ENCODE results near the gene YBEY. TPM values are rescaled to one million over a fixed set of nuclear protein-coding genes. Genes with fewer than 3 reads are reported as not detected.

Gene YBEY
- total RNA-seq, 1 donor from 2014 or later = 13.5 TPM

GRCh38 chr21:46327711-46328110 is 41.6 kb downstream of the YBEY start:
- H3K36me3 Mint-ChIP-seq (ENCODE audit: low read depth, unreplicated experiment) = peaks cover 6% of the 10 kb centered on the region

GRCh38 chr21:46328151-46328550 is 42.0 kb downstream of the YBEY start:
- H3K4me2 ChIP-seq (ENCODE audit: low read length) = no peak overlapping the region
- H3K36me3 ChIP-seq (ENCODE audit: insufficient read depth, low read length) = peaks cover 22% of the 10 kb centered on the region
- no peaks in the 10 kb centered on the region for H3K27me3 Mint-ChIP-seq (ENCODE audit: low read depth, unreplicated experiment)
- TF ChIP-seq, protein P1, sequence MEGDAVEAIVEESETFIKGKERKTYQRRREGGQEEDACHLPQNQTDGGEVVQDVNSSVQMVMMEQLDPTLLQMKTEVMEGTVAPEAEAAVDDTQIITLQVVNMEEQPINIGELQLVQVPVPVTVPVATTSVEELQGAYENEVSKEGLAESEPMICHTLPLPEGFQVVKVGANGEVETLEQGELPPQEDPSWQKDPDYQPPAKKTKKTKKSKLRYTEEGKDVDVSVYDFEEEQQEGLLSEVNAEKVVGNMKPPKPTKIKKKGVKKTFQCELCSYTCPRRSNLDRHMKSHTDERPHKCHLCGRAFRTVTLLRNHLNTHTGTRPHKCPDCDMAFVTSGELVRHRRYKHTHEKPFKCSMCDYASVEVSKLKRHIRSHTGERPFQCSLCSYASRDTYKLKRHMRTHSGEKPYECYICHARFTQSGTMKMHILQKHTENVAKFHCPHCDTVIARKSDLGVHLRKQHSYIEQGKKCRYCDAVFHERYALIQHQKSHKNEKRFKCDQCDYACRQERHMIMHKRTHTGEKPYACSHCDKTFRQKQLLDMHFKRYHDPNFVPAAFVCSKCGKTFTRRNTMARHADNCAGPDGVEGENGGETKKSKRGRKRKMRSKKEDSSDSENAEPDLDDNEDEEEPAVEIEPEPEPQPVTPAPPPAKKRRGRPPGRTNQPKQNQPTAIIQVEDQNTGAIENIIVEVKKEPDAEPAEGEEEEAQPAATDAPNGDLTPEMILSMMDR (IDR thresholded peaks at IDR 0.05; ENCODE audit: insufficient read depth, low read depth, low read length) = no peak
- no peak for TF ChIP-seq EZH2 (IDR thresholded peaks at IDR 0.05; ENCODE audit: insufficient read depth, low read length)
- no peak overlapping the region for H3K27ac ChIP-seq (ENCODE audit: low read depth, low read length)
- H3K9ac ChIP-seq (ENCODE audit: low read length) = no peak overlapping the region
- no peaks in the 10 kb centered on the region for H3K9me3 ChIP-seq (ENCODE audit: insufficient read depth, low read depth, low read length)
- H3K27me3 ChIP-seq (ENCODE audit: insufficient read depth, low read length) = no peaks in the 10 kb centered on the region
- peaks cover 4% of the 10 kb centered on the region for H3K4me1 Mint-ChIP-seq (ENCODE audit: low read depth, unreplicated experiment)
- no peak overlapping the region for H3K4me3 Mint-ChIP-seq (ENCODE audit: unreplicated experiment)
- H4K20me1 ChIP-seq (ENCODE audit: insufficient read depth, low read length) = peaks cover 19% of the 10 kb centered on the region
- no peak for FAIRE-seq
- H3K27ac Mint-ChIP-seq (ENCODE audit: unreplicated experiment) = peak overlapping the region; percentile 34
- DNase-seq (ENCODE audit: low read depth) = no peak
- H3K4me1 ChIP-seq (ENCODE audit: insufficient read depth, low read length) = peaks cover 15% of the 10 kb centered on the region
- H3K9me3 Mint-ChIP-seq (ENCODE audit: unreplicated experiment) = no peaks in the 10 kb centered on the region
- no peak overlapping the region for H3K4me3 ChIP-seq (ENCODE audit: insufficient read depth, low read depth, low read length)
- H3K79me2 ChIP-seq (ENCODE audit: insufficient read depth, low read length) = peaks cover 70% of the 10 kb centered on the region
- H3K36me3 Mint-ChIP-seq (ENCODE audit: low read depth, unreplicated experiment) = peaks cover 6% of the 10 kb centered on the region
- H2AFZ ChIP-seq (ENCODE audit: low read depth, low read length) = no peak overlapping the region

More at GRCh38 chr21:46327711-46328110, 41.6 kb downstream of the YBEY start:
- Mint-ChIP-seq H3K27ac (ENCODE audit: unreplicated experiment) (no peak overlapping the region), H3K27me3 (ENCODE audit: low read depth, unreplicated experiment) (no peaks in the 10 kb centered on the region), H3K9me3 (ENCODE audit: unreplicated experiment) (no peaks in the 10 kb centered on the region), H3K4me3 (ENCODE audit: unreplicated experiment) (no peak overlapping the region), H3K4me1 (ENCODE audit: low read depth, unreplicated experiment) (peaks cover 4% of the 10 kb centered on the region)
- Histone ChIP-seq H4K20me1 (ENCODE audit: insufficient read depth, low read length) (peaks cover 19% of the 10 kb centered on the region), H3K4me1 (ENCODE audit: insufficient read depth, low read length) (peaks cover 17% of the 10 kb centered on the region), H3K9ac (ENCODE audit: low read length) (no peak overlapping the region), H3K79me2 (ENCODE audit: insufficient read depth, low read length) (peaks cover 74% of the 10 kb centered on the region), H3K36me3 (ENCODE audit: insufficient read depth, low read length) (peaks cover 22% of the 10 kb centered on the region), H3K9me3 (ENCODE audit: insufficient read depth, low read depth, low read length) (no peaks in the 10 kb centered on the region), H2AFZ (ENCODE audit: low read depth, low read length) (no peak overlapping the region), H3K4me2 (ENCODE audit: low read length) (no peak overlapping the region), H3K4me3 (ENCODE audit: insufficient read depth, low read depth, low read length) (no peak overlapping the region), H3K27me3 (ENCODE audit: insufficient read depth, low read length) (no peaks in the 10 kb centered on the region), H3K27ac (ENCODE audit: low read depth, low read length) (no peak overlapping the region)
- TF ChIP-seq, protein P1 (IDR thresholded peaks at IDR 0.05; ENCODE audit: insufficient read depth, low read depth, low read length) = no peak
- TF ChIP-seq EZH2 (IDR thresholded peaks at IDR 0.05; ENCODE audit: insufficient read depth, low read length) = no peak
- no peak for FAIRE-seq
- no peak for DNase-seq (ENCODE audit: low read depth)

- Mint-ChIP-seq H3K4me3 (ENCODE audit: unreplicated experiment) (no peak overlapping the region), H3K36me3 (ENCODE audit: low read depth, unreplicated experiment) (peaks cover 7% of the 10 kb centered on the region), H3K27ac (ENCODE audit: unreplicated experiment) (no peak overlapping the region), H3K9me3 (ENCODE audit: unreplicated experiment) (no peaks in the 10 kb centered on the region), H3K4me1 (ENCODE audit: low read depth, unreplicated experiment) (peaks cover 4% of the 10 kb centered on the region), H3K27me3 (ENCODE audit: low read depth, unreplicated experiment) (no peaks in the 10 kb centered on the region)
- no peaks in the 10 kb centered on the region for H3K27me3 ChIP-seq (ENCODE audit: insufficient read depth, low read length)
- no peak overlapping the region for H3K27ac ChIP-seq (ENCODE audit: low read depth, low read length)
- DNase-seq (ENCODE audit: low read depth) (no peak), FAIRE-seq (no peak)
- no peak overlapping the region for H2AFZ ChIP-seq (ENCODE audit: low read depth, low read length)
- H3K9me3 ChIP-seq (ENCODE audit: insufficient read depth, low read depth, low read length) = no peaks in the 10 kb centered on the region
- no peak overlapping the region for H3K9ac ChIP-seq (ENCODE audit: low read length)
- peaks cover 26% of the 10 kb centered on the region for H4K20me1 ChIP-seq (ENCODE audit: insufficient read depth, low read length)
- no peak for TF ChIP-seq EZH2 (IDR thresholded peaks at IDR 0.05; ENCODE audit: insufficient read depth, low read length)
- TF ChIP-seq, protein P1 (IDR thresholded peaks at IDR 0.05; ENCODE audit: insufficient read depth, low read depth, low read length) = no peak
- peaks cover 15% of the 10 kb centered on the region for H3K4me1 ChIP-seq (ENCODE audit: insufficient read depth, low read length)
- H3K4me3 ChIP-seq (ENCODE audit: insufficient read depth, low read depth, low read length) = no peak overlapping the region
- no peak overlapping the region for H3K4me2 ChIP-seq (ENCODE audit: low read length)
- peaks cover 69% of the 10 kb centered on the region for H3K79me2 ChIP-seq (ENCODE audit: insufficient read depth, low read length)
- H3K36me3 ChIP-seq (ENCODE audit: insufficient read depth, low read length) = peaks cover 27% of the 10 kb centered on the region
These were observed 43.7 kb downstream of the YBEY start for GRCh38 chr21:46329796-46330195.
